ENCODE measurements around the gene TSPAN8.
"Not testable (repeated sequence)": the region's sequence is repeated elsewhere in the genome, so short reads cannot be mapped to it uniquely, and the experiment has no call there.

The TSPAN8 gene

GRCh38 chr12:71155225-71155624 lies 2.6 kb downstream of the TSPAN8 start:
- no peak for TF ChIP-seq CTCF (IDR thresholded peaks at IDR 0.05; ENCODE audit: low read depth, low read length)

GRCh38 chr12:71152851-71153250 lies 4.9 kb downstream of the TSPAN8 start:
- no peak for DNase-seq (ENCODE audit: extremely low read depth, low read depth)
- TF ChIP-seq CTCF (IDR thresholded peaks at IDR 0.05; ENCODE audit: low read depth, low read length), result no peak

More at GRCh38 chr12:71155225-71155624, 2.6 kb downstream of the TSPAN8 start:
- DNase-seq (ENCODE audit: extremely low read depth, low read depth), result no peak

- DNase-seq (ENCODE audit: extremely low read depth, low read depth), result not testable (repeated sequence)
Observed at GRCh38 chr12:71150041-71150440, 7.8 kb downstream of the TSPAN8 start.

- DNase-seq (ENCODE audit: extremely low read depth, low read depth), result no peak
- TF ChIP-seq CTCF (IDR thresholded peaks at IDR 0.05; ENCODE audit: low read depth, low read length), result no peak
Observed at GRCh38 chr12:71144682-71145081, 13.1 kb downstream of the TSPAN8 start.

GRCh38 chr12:71142956-71143355 lies 14.8 kb downstream of the TSPAN8 start:
- no peak for TF ChIP-seq CTCF (IDR thresholded peaks at IDR 0.05; ENCODE audit: low read depth, low read length)
- DNase-seq (ENCODE audit: extremely low read depth, low read depth), result no peak

- no peak for TF ChIP-seq CTCF (IDR thresholded peaks at IDR 0.05; ENCODE audit: low read depth, low read length)
- DNase-seq (ENCODE audit: extremely low read depth, low read depth), result no peak
Observed at GRCh38 chr12:71142016-71142415, 15.8 kb downstream of the TSPAN8 start.

- no peak for DNase-seq (ENCODE audit: extremely low read depth, low read depth)
- TF ChIP-seq CTCF (IDR thresholded peaks at IDR 0.05; ENCODE audit: low read depth, low read length), result no peak
Observed at GRCh38 chr12:71141378-71141926, 16.3 kb downstream of the TSPAN8 start.

- TF ChIP-seq CTCF (IDR thresholded peaks at IDR 0.05; ENCODE audit: low read depth, low read length), result no peak
- no peak for DNase-seq (ENCODE audit: extremely low read depth, low read depth)
Observed at GRCh38 chr12:71139153-71139735, 18.6 kb downstream of the TSPAN8 start.

Measured in AG09319 (cell line).